WTC11 (cell line): ENCODE results near the gene ACVR1B. TPM values are rescaled to one million over a fixed set of nuclear protein-coding genes. Genes with fewer than 3 reads are reported as not detected.

Experiments used
- ATAC-seq: fragments of 200-7000 bp; cut with Tn5 transposase; 2 replicates; pipeline ENCODE4 v1.10.0; 2021; ENCODE audit warnings: mild to moderate bottlenecking, moderate library complexity
- CTCF ChIA-PET: fragments of 300-600 bp; sonication (Branson Sonifier 250); formaldehyde crosslinking; loops from one replicate; lab custom pipeline; 2021; ENCODE audit warnings: antibody characterized with exemption; lab: Charles Lee
- POLR2A ChIA-PET: fragments of 350-600 bp; sonication (Branson Sonifier 250); formaldehyde crosslinking; loops from one replicate; lab custom pipeline; 2021; ENCODE audit warnings: antibody characterized with exemption; lab: Charles Lee
- DNase-seq: peaks from one replicate; pipeline ENCODE4 v3.0.0; 2021; ENCODE audit warnings: low spot score
- H3K27ac Mint-ChIP-seq: 2 replicates; pipeline ENCODE4 v1.8.0; 2021; ENCODE audit warnings: mixed read lengths
- H3K27me3 Mint-ChIP-seq: 2 replicates; pipeline ENCODE4 v1.8.0; 2021; ENCODE audit warnings: low read depth, mild to moderate bottlenecking, moderate library complexity, mixed read lengths
- H3K36me3 Mint-ChIP-seq: 2 replicates; pipeline ENCODE4 v1.8.0; 2021; ENCODE audit warnings: mixed read lengths
- H3K4me1 Mint-ChIP-seq: 2 replicates; pipeline ENCODE4 v1.8.0; 2022; ENCODE audit warnings: mixed read lengths
- H3K4me3 Mint-ChIP-seq: 2 replicates; pipeline ENCODE4 v1.8.0; 2021; ENCODE audit warnings: mild to moderate bottlenecking, moderate library complexity, mixed read lengths
- H3K9me3 Mint-ChIP-seq: 2 replicates; pipeline ENCODE4 v1.8.0; 2021; ENCODE audit warnings: mixed read lengths
- AR ChIP-seq: fragments of 250-450 bp; sonication (Bioruptor Pico); IDR thresholded peaks from 2 replicates; pipeline ENCODE4 v1.9.0; 2021; ENCODE audit warnings: mild to moderate bottlenecking
- ARID4B ChIP-seq: sonication (generic); formaldehyde crosslinking; IDR thresholded peaks from 2 replicates; pipeline ENCODE4 v1.8.0; 2023; ENCODE audit warnings: missing genetic modification reagents, mild to moderate bottlenecking, borderline replicate concordance
- ATF6 ChIP-seq: sonication (generic); formaldehyde crosslinking; IDR thresholded peaks from 2 replicates; pipeline ENCODE4 v1.8.1; 2023; ENCODE audit warnings: mild to moderate bottlenecking, missing genetic modification reagents
- CDX4 ChIP-seq: fragments of 250-450 bp; sonication (Bioruptor Pico); IDR thresholded peaks from 2 replicates; pipeline ENCODE4 v1.9.0; 2021; ENCODE audit warnings: moderate library complexity, mild to moderate bottlenecking, inconsistent platforms, borderline replicate concordance
- ESRRA ChIP-seq: sonication (generic); formaldehyde crosslinking; IDR thresholded peaks from 2 replicates; pipeline ENCODE4 v1.8.1; 2022; ENCODE audit warnings: mild to moderate bottlenecking, missing genetic modification reagents, borderline replicate concordance
- KAT7 ChIP-seq: sonication (generic); formaldehyde crosslinking; IDR thresholded peaks from 2 replicates; pipeline ENCODE4 v1.8.1; 2023; ENCODE audit warnings: missing genetic modification reagents, mild to moderate bottlenecking, borderline replicate concordance
- OVOL2 ChIP-seq: fragments of 250-450 bp; sonication (Bioruptor Pico); IDR thresholded peaks from 2 replicates; pipeline ENCODE4 v1.9.0; 2021; ENCODE audit warnings: mild to moderate bottlenecking, borderline replicate concordance
- PRDM15 ChIP-seq: sonication (generic); formaldehyde crosslinking; IDR thresholded peaks from 2 replicates; pipeline ENCODE4 v1.8.0; 2022; ENCODE audit warnings: missing genetic modification reagents
- ZBTB43 ChIP-seq: sonication (generic); formaldehyde crosslinking; IDR thresholded peaks from 2 replicates; pipeline ENCODE4 v1.8.1; 2023; ENCODE audit warnings: mild to moderate bottlenecking, missing genetic modification reagents
- ZNF121 ChIP-seq: sonication (generic); formaldehyde crosslinking; IDR thresholded peaks from 2 replicates; pipeline ENCODE4 v1.8.0; 2023; ENCODE audit warnings: missing genetic modification reagents
- ZNF138 ChIP-seq: sonication (generic); formaldehyde crosslinking; conservative IDR thresholded peaks from 2 replicates; pipeline ENCODE4 v1.8.1; 2022; ENCODE audit warnings: mild to moderate bottlenecking, moderate library complexity, missing genetic modification reagents
- ZNF396 ChIP-seq: fragments of 250-450 bp; sonication (Bioruptor Pico); IDR thresholded peaks from 2 replicates; pipeline ENCODE4 v1.8.0; 2021; ENCODE audit warnings: mild to moderate bottlenecking, moderate library complexity, borderline replicate concordance
- total RNA-seq: library from RNA; stranded (reverse); gene quantifications from 3 replicates; pipeline ENCODE4 v1.2.3, GENCODE V29; 2021

ACVR1B gene
- total RNA-seq, 1 experiment from 2014 or later, result 24.1 TPM

GRCh38 chr12:51901881-51902280, 49.6 kb upstream of the ACVR1B start:
- no peaks in the 10 kb centered on the region for H3K9me3 Mint-ChIP-seq
- no peak overlapping the region for H3K4me3 Mint-ChIP-seq
- POLR2A ChIA-PET, result no interaction called here
- peaks cover 10% of the 10 kb centered on the region for H3K4me1 Mint-ChIP-seq
- no peak for ATAC-seq
- H3K27me3 Mint-ChIP-seq, result peaks cover 24% of the 10 kb centered on the region
- TF ChIP-seq ZNF396 (CRISPR knock-in tag), result no peak
- TF ChIP-seq ATF6 (CRISPR knock-in tag), result no peak
- TF ChIP-seq ZNF138 (CRISPR knock-in tag), result no peak
- no peak for TF ChIP-seq KAT7
- TF ChIP-seq PRDM15 (CRISPR knock-in tag), result no peak
- TF ChIP-seq CDX4 (CRISPR knock-in tag), result no peak
- no peak for TF ChIP-seq OVOL2 (CRISPR knock-in tag)
- no peak for TF ChIP-seq ZBTB43 (CRISPR knock-in tag)
- TF ChIP-seq, all 79 proteins: peak for 0
- DNase-seq, result no peak
- Mint-ChIP-seq H3K36me3 (no peaks in the 10 kb centered on the region), H3K27ac (no peak overlapping the region)
- CTCF ChIA-PET, result interaction anchor here (1.1 to 2.8 kb wide), 3 partner anchors 10 to 21 kb away, joined by 4 to 10 read pairs (median 6); no protein-coding TSS in a partner anchor

- ChIA-PET POLR2A (no interaction called here), CTCF (interaction anchor here (0.6 to 3.9 kb wide), 7 partner anchors 8 to 118 kb away, joined by 3 to 38 read pairs (median 5); no protein-coding TSS in a partner anchor)
- H3K4me3 Mint-ChIP-seq, result no peak overlapping the region
- H3K4me1 Mint-ChIP-seq, result peaks cover 10% of the 10 kb centered on the region
- TF ChIP-seq KAT7 (no peak), ESRRA (no peak), ARID4B (CRISPR knock-in tag) (no peak), AR (CRISPR knock-in tag) (no peak), ZNF121 (CRISPR knock-in tag) (no peak)
- H3K36me3 Mint-ChIP-seq, result no peaks in the 10 kb centered on the region
- DNase-seq (no peak), ATAC-seq (no peak)
- H3K27ac Mint-ChIP-seq, result no peak overlapping the region
- H3K9me3 Mint-ChIP-seq, result no peaks in the 10 kb centered on the region
- peaks cover 47% of the 10 kb centered on the region for H3K27me3 Mint-ChIP-seq
Observed at GRCh38 chr12:51904951-51905470, 46.5 kb upstream of the ACVR1B start.
